Duodenal mucosa (tissue), 2 donors: ENCODE data around the gene LRRTM4.
"Not testable (repeated sequence)": the region's sequence is repeated elsewhere in the genome, so short reads cannot be mapped to it uniquely, and the experiment has no call there.

Experiments used
- H3K27ac ChIP-seq: one replicate; pipeline ENCODE4 v1.7.0; 2013; ENCODE audit warnings: low read depth, low read length
- H3K27me3 ChIP-seq, 2 donors: one replicate each; pipeline ENCODE4 v1.7.0; 2013; ENCODE audit warnings: low read length in 2 of 2, control low read depth in 1 of 2; ENCODE audit not compliant: insufficient read depth in 2 of 2, control insufficient read depth in 1 of 2
- H3K36me3 ChIP-seq, 2 donors: one replicate each; pipeline ENCODE4 v1.7.0; 2013; ENCODE audit warnings: low read length in 2 of 2, control low read depth in 1 of 2; ENCODE audit not compliant: insufficient read depth in 2 of 2, control insufficient read depth in 1 of 2
- H3K4me1 ChIP-seq, 2 donors: one replicate each; pipeline ENCODE4 v1.7.0; 2013; ENCODE audit warnings: low read length in 2 of 2, control low read depth in 1 of 2; ENCODE audit not compliant: insufficient read depth in 2 of 2, control insufficient read depth in 1 of 2
- H3K4me3 ChIP-seq, 2 donors: one replicate each; pipeline ENCODE4 v1.7.0; 2013; ENCODE audit warnings: low read length in 2 of 2, low read depth in 1 of 2
- H3K9ac ChIP-seq, 2 donors: one replicate each; pipeline ENCODE4 v1.7.0; 2013; ENCODE audit warnings: low read length in 2 of 2, low read depth in 1 of 2
- H3K9me3 ChIP-seq, 2 donors: one replicate each; pipeline ENCODE4 v1.7.0; 2013; ENCODE audit warnings: low read length in 2 of 2, control low read depth in 1 of 2; ENCODE audit not compliant: control insufficient read depth in 1 of 2

The LRRTM4 gene

GRCh38 chr2:77102927-77103326, 419.2 kb downstream of the LRRTM4 start:
- Histone ChIP-seq H3K9me3 (no peaks in the 10 kb centered on the region), H3K4me3 (no peak overlapping the region), H3K4me1 (no peaks in the 10 kb centered on the region), H3K27ac (no peak overlapping the region), H3K36me3 (no peaks in the 10 kb centered on the region), H3K9ac (no peak overlapping the region), H3K27me3 (no peaks in the 10 kb centered on the region)

GRCh38 chr2:77101796-77102452, 420.3 kb downstream of the LRRTM4 start:
- H3K27ac ChIP-seq, result no peak overlapping the region
- H3K36me3 ChIP-seq, result no peaks in the 10 kb centered on the region
- H3K4me1 ChIP-seq, result no peaks in the 10 kb centered on the region
- H3K27me3 ChIP-seq, result no peaks in the 10 kb centered on the region
- no peaks in the 10 kb centered on the region for H3K9me3 ChIP-seq
- no peak overlapping the region for H3K4me3 ChIP-seq
- H3K9ac ChIP-seq, result no peak overlapping the region

DNA sequence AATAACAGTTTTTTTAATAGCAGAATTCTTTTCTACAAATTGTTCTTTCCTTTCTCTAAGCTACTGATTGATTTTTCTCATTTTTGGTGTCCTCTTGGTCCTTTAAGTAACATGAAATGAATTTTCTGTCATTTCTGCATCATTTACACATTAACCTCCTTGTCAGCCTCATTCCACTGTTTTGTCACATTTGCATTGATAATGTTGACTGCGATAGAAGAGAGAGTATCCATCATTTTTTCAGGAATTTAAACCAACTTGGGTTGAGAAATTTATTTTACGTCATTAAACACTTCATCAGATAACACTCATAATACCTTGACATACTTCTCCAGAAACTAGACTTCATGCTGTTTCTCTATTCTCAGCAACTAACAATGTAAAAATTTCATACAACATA, 422.2 kb downstream of the LRRTM4 start:
- H3K36me3 ChIP-seq, result no peaks in the 10 kb centered on the region
- H3K27ac ChIP-seq, result no peak overlapping the region

GRCh38 chr2:77095525-77095924, 426.7 kb downstream of the LRRTM4 start:
- not testable (repeated sequence) for H3K9me3 ChIP-seq, H3K36me3 ChIP-seq, H3K27me3 ChIP-seq, H3K9ac ChIP-seq, H3K4me1 ChIP-seq, H3K4me3 ChIP-seq, H3K27ac ChIP-seq

More for the DNA sequence above, 422.2 kb downstream of the LRRTM4 start:
- Histone ChIP-seq H3K9ac (no peak overlapping the region), H3K9me3 (no peaks in the 10 kb centered on the region), H3K4me3 (no peak overlapping the region), H3K4me1 (no peaks in the 10 kb centered on the region), H3K27me3 (no peaks in the 10 kb centered on the region)

- H3K27ac ChIP-seq, result no peak overlapping the region
- no peaks in the 10 kb centered on the region for H3K36me3 ChIP-seq
- no peaks in the 10 kb centered on the region for H3K9me3 ChIP-seq
- H3K9ac ChIP-seq, result no peak overlapping the region
- H3K4me1 ChIP-seq, result no peaks in the 10 kb centered on the region
- H3K4me3 ChIP-seq, result no peak overlapping the region
- H3K27me3 ChIP-seq, result no peaks in the 10 kb centered on the region
Observed at GRCh38 chr2:77095096-77095495, 427.1 kb downstream of the LRRTM4 start.

DNA sequence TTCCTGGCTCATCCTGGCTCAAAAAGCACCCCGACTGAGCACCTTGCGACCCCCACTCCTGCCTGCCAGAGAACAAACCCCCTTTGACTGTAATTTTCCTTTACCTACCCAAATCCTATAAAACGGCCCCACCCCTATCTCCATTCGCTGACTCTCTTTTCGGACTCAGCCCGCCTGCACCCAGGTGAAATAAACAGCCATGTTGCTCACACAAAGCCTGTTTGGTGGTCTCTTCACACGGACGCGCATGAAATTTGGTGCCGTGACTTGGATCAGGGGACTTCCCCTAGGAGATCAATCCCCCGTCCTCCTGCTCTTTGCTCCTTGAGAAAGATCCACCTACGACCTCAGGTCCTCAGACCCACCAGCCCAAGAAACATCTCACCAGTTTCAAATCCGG, 433.8 kb downstream of the LRRTM4 start:
- H3K9ac ChIP-seq, H3K9me3 ChIP-seq, H3K27me3 ChIP-seq, H3K27ac ChIP-seq, H3K36me3 ChIP-seq, H3K4me3 ChIP-seq, H3K4me1 ChIP-seq: not testable (repeated sequence)

- no peak overlapping the region for H3K27ac ChIP-seq
- no peaks in the 10 kb centered on the region for H3K27me3 ChIP-seq
- no peaks in the 10 kb centered on the region for H3K9me3 ChIP-seq
- H3K9ac ChIP-seq, result no peak overlapping the region
- H3K4me3 ChIP-seq, result no peak overlapping the region
- no peaks in the 10 kb centered on the region for H3K4me1 ChIP-seq
- no peaks in the 10 kb centered on the region for H3K36me3 ChIP-seq
Observed at GRCh38 chr2:77087987-77088414, 434.2 kb downstream of the LRRTM4 start.

DNA sequence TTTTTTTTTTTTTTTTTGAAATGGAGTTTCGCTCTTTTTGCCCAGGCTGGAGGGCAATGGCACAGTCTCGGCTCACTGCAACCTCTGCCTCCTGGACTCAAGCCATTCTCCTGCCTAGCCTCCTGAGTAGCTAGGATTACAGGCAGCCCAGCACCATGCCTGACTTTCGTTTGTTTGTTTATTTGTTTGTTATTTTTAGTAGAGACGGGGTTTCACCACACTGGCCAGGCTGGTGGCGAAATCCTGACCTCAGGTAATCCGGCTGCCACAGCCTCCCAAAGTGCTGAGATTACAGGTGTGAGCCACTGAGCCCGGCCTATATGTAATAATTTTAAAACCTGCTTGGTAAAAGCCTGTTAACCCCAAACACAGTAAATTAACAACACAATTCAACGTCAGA, 435.7 kb downstream of the LRRTM4 start:
- no peaks in the 10 kb centered on the region for H3K27me3 ChIP-seq
- H3K9me3 ChIP-seq, result no peaks in the 10 kb centered on the region
- no peaks in the 10 kb centered on the region for H3K36me3 ChIP-seq
- H3K4me1 ChIP-seq, result no peaks in the 10 kb centered on the region
- no peak overlapping the region for H3K27ac ChIP-seq
- no peak overlapping the region for H3K4me3 ChIP-seq
- H3K9ac ChIP-seq, result no peak overlapping the region

DNA sequence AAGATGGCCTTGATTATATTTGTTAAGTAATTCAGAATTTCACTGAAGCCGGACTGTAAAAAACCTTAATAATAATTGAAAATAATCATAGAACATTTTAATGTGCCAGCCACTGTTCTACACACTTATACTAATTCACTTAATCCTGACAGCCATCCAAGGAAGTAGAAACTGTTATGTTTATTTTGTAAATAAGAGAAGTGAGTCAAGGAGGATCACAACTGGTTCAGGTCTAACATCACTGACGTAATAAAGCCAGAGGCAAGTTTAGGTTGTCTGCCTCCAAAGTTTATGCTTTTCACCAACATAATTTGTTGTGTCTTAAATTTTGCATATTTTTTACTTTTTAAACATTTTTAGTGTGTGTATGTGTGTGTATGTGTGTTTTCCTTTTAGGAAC, 436.1 kb downstream of the LRRTM4 start:
- Histone ChIP-seq H3K27ac (no peak overlapping the region), H3K27me3 (no peaks in the 10 kb centered on the region), H3K4me3 (no peak overlapping the region), H3K9me3 (no peaks in the 10 kb centered on the region), H3K9ac (no peak overlapping the region), H3K4me1 (no peaks in the 10 kb centered on the region), H3K36me3 (no peaks in the 10 kb centered on the region)

GRCh38 chr2:77085561-77085960, 436.6 kb downstream of the LRRTM4 start:
- H3K4me3 ChIP-seq, result no peak overlapping the region
- H3K9ac ChIP-seq, result no peak overlapping the region
- no peaks in the 10 kb centered on the region for H3K4me1 ChIP-seq
- no peaks in the 10 kb centered on the region for H3K27me3 ChIP-seq
- no peaks in the 10 kb centered on the region for H3K9me3 ChIP-seq
- no peaks in the 10 kb centered on the region for H3K36me3 ChIP-seq
- H3K27ac ChIP-seq, result no peak overlapping the region

GRCh38 chr2:77081597-77081996, 440.6 kb downstream of the LRRTM4 start:
- Histone ChIP-seq H3K9ac (no peak overlapping the region), H3K4me1 (no peaks in the 10 kb centered on the region), H3K9me3 (no peaks in the 10 kb centered on the region), H3K36me3 (no peaks in the 10 kb centered on the region), H3K27me3 (no peaks in the 10 kb centered on the region), H3K4me3 (no peak overlapping the region), H3K27ac (no peak overlapping the region)
